ENCODE measurements around the gene SLC6A5. TPM values are rescaled to one million over a fixed set of nuclear protein-coding genes. Genes with fewer than 3 reads are reported as not detected.

SLC6A5 gene
- total RNA-seq, 1 experiment from 2014 or later = not detected

DNA sequence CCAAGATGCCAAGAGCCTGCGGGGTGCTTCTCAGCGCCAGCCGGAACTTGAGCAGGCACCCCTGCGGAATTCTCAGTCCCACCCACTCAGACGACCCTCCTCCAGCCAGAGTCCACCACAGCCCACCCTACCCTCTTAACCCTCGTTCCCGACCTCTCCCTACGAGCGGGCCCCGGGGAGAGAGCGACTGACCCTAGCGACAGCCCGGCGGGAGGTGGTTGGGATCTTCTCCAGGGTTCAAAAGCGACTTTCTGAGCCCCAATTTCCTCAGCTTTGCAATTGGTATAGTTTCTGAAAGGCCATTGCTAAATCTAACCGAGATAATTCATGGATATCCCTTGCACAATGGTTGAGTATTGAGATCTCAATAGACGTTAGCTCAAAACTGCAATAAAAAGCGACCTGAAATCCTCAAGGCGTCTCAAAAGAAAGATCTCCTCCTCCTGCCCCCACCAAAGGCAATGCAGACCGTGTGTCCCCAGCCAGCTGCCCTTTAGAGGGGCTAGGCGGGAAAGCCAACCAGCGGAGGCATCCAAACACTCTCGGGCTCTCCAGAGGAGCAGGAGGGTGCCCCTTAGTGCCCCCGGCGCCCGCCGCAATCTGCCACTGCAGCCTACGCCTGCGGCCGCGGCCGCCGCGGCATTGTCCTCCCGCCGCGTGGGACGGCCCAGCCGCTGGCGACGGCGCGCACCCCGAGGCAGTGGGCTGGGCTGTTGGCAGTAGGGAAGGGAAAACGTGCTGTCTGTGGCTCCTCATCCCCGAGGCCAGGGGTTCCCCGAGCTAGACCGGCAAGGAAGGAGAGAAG is 1.5 kb upstream of the SLC6A5 start:
- Histone ChIP-seq H2AFZ (ENCODE audit: low read length) (no peak overlapping the region), H3F3A (ENCODE audit: low read length, unreplicated experiment) (no peaks in the 10 kb centered on the region), H3K9ac (ENCODE audit: low read length) (no peak overlapping the region), H3K79me2 (ENCODE audit: low read length) (no peaks in the 10 kb centered on the region), H4K20me1 (ENCODE audit: low read length) (no peaks in the 10 kb centered on the region), H3K9me3 (ENCODE audit: low read length) (no peaks in the 10 kb centered on the region), H3K9me2 (replicated peaks; ENCODE audit: low read length) (no peaks in the 10 kb centered on the region), H3K27me3 (ENCODE audit: low read length) (peaks cover 19% of the 10 kb centered on the region), H3K4me1 (ENCODE audit: insufficient read depth, low read length) (no peaks in the 10 kb centered on the region), H3K4me3 (ENCODE audit: low read length) (no peak overlapping the region), H3K4me2 (ENCODE audit: low read length) (no peak overlapping the region), H3K27ac (ENCODE audit: low read length) (no peak overlapping the region), H3K36me3 (ENCODE audit: low read depth, low read length) (no peaks in the 10 kb centered on the region)
- BruUV-seq (replicated peaks) = no TSS peak
- no peak for ATAC-seq
- no peak for DNase-seq
- CTCF ChIA-PET = no interaction called here
- TF ChIP-seq EZH2 (IDR thresholded peaks at IDR 0.05; ENCODE audit: low read length, unreplicated experiment) (no peak), EZH2phosphoT487 (IDR thresholded peaks at IDR 0.05; ENCODE audit: borderline replicate concordance, low read length) (no peak)
- TF ChIP-seq, protein P1, sequence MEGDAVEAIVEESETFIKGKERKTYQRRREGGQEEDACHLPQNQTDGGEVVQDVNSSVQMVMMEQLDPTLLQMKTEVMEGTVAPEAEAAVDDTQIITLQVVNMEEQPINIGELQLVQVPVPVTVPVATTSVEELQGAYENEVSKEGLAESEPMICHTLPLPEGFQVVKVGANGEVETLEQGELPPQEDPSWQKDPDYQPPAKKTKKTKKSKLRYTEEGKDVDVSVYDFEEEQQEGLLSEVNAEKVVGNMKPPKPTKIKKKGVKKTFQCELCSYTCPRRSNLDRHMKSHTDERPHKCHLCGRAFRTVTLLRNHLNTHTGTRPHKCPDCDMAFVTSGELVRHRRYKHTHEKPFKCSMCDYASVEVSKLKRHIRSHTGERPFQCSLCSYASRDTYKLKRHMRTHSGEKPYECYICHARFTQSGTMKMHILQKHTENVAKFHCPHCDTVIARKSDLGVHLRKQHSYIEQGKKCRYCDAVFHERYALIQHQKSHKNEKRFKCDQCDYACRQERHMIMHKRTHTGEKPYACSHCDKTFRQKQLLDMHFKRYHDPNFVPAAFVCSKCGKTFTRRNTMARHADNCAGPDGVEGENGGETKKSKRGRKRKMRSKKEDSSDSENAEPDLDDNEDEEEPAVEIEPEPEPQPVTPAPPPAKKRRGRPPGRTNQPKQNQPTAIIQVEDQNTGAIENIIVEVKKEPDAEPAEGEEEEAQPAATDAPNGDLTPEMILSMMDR (conservative IDR thresholded peaks at IDR 0.05; ENCODE audit: low read depth, low read length) = no peak
- intact Hi-C loops (cut with micrococcal nuclease) = no loop called here
- POLR2A ChIA-PET (ENCODE audit: unreplicated experiment) = no interaction called here

DNA sequence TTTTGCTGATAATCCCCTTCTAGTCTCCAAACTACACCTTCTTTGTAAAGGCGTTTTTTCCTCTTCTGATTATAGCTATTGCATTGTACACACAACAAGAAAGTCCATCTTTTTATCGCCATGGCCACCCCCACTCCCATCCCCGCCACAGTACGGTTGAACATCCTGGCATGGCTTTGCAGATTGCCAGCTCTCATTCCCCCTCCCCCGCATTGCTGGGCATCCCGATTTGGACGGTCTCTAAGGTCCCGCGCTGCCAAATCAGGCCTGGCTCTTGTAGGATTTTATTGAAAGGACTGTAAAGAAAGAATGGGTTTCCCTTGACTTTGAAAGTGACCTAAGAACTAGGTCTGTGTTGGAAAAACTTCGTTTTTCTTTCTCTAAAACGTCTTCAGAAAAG is 916 bp upstream of the SLC6A5 start:
- TF ChIP-seq EZH2phosphoT487 (IDR thresholded peaks at IDR 0.05; ENCODE audit: borderline replicate concordance, low read length) (no peak), EZH2 (IDR thresholded peaks at IDR 0.05; ENCODE audit: low read length, unreplicated experiment) (no peak)
- TF ChIP-seq, protein P1 (conservative IDR thresholded peaks at IDR 0.05; ENCODE audit: low read depth, low read length) = no peak
- no peaks in the 10 kb centered on the region for H3K9me2 ChIP-seq (replicated peaks; ENCODE audit: low read length)
- no peak overlapping the region for H3K27ac ChIP-seq (ENCODE audit: low read length)
- no peak overlapping the region for H3K4me2 ChIP-seq (ENCODE audit: low read length)
- no peak overlapping the region for H2AFZ ChIP-seq (ENCODE audit: low read length)
- no peaks in the 10 kb centered on the region for H3K79me2 ChIP-seq (ENCODE audit: low read length)
- POLR2A ChIA-PET (ENCODE audit: unreplicated experiment) = no interaction called here
- BruUV-seq (replicated peaks) = no TSS peak
- H3K9me3 ChIP-seq (ENCODE audit: low read length) = no peaks in the 10 kb centered on the region
- H3K4me3 ChIP-seq (ENCODE audit: low read length) = no peak overlapping the region
- intact Hi-C loops (cut with micrococcal nuclease) = no loop called here
- no peaks in the 10 kb centered on the region for H3K36me3 ChIP-seq (ENCODE audit: low read depth, low read length)
- no peaks in the 10 kb centered on the region for H4K20me1 ChIP-seq (ENCODE audit: low read length)
- no peaks in the 10 kb centered on the region for H3K4me1 ChIP-seq (ENCODE audit: insufficient read depth, low read length)
- ATAC-seq (no peak), DNase-seq (no peak)
- H3F3A ChIP-seq (ENCODE audit: low read length, unreplicated experiment) = no peaks in the 10 kb centered on the region
- CTCF ChIA-PET = no interaction called here
- peaks cover 25% of the 10 kb centered on the region for H3K27me3 ChIP-seq (ENCODE audit: low read length)
- H3K9ac ChIP-seq (ENCODE audit: low read length) = no peak overlapping the region

DNA sequence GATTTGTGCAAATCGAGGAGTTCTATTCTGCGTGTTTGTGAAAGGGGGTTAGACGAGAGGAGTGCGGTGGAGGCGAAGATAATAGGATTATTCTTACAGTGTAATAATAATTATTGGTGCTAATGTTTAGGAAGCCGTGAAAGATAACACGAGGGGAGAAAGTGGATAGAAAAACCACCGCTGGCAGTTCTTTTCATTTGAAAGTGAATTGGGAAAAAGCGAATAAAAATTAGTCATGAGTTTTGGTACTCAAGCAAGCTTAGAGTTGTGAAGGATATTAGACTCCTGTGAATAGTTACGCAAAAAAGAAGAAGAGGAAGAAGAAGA is 575 bp downstream of the SLC6A5 start:
- no peaks in the 10 kb centered on the region for H3F3A ChIP-seq (ENCODE audit: low read length, unreplicated experiment)
- POLR2A ChIA-PET (ENCODE audit: unreplicated experiment) = no interaction called here
- H3K9me3 ChIP-seq (ENCODE audit: low read length) = no peaks in the 10 kb centered on the region
- no peaks in the 10 kb centered on the region for H4K20me1 ChIP-seq (ENCODE audit: low read length)
- H3K79me2 ChIP-seq (ENCODE audit: low read length) = no peaks in the 10 kb centered on the region
- BruUV-seq (replicated peaks) = no TSS peak
- no peak overlapping the region for H3K9ac ChIP-seq (ENCODE audit: low read length)
- CTCF ChIA-PET = no interaction called here
- H3K9me2 ChIP-seq (replicated peaks; ENCODE audit: low read length) = no peaks in the 10 kb centered on the region
- H3K27ac ChIP-seq (ENCODE audit: low read length) = no peak overlapping the region
- peaks cover 36% of the 10 kb centered on the region for H3K27me3 ChIP-seq (ENCODE audit: low read length)
- TF ChIP-seq, protein P1 (conservative IDR thresholded peaks at IDR 0.05; ENCODE audit: low read depth, low read length) = no peak
- TF ChIP-seq EZH2phosphoT487 (IDR thresholded peaks at IDR 0.05; ENCODE audit: borderline replicate concordance, low read length) (no peak), EZH2 (IDR thresholded peaks at IDR 0.05; ENCODE audit: low read length, unreplicated experiment) (no peak)
- no peak overlapping the region for H2AFZ ChIP-seq (ENCODE audit: low read length)
- DNase-seq = no peak
- H3K4me1 ChIP-seq (ENCODE audit: insufficient read depth, low read length) = no peaks in the 10 kb centered on the region
- H3K4me3 ChIP-seq (ENCODE audit: low read length) = no peak overlapping the region
- no peaks in the 10 kb centered on the region for H3K36me3 ChIP-seq (ENCODE audit: low read depth, low read length)
- no peak for ATAC-seq
- H3K4me2 ChIP-seq (ENCODE audit: low read length) = no peak overlapping the region
- intact Hi-C loops (cut with micrococcal nuclease) = no loop called here

Data from PC-3 (cell line).